K562 (cell line): ENCODE measurements around the gene KCNK4. TPM values are rescaled to one million over a fixed set of nuclear protein-coding genes. Genes with fewer than 3 reads are reported as not detected.
A peak's percentile ranks its signal among the peaks of the same experiment; 100 is the strongest.

Source experiments
- CEBPB ChIP-seq: fragments of 450-650 bp; IDR thresholded peaks from 2 replicates; pipeline ENCODE4 v1.6.1; 2016; ENCODE audit warnings: missing genetic modification characterization, missing compliant biosample characterization
- CREBBP ChIP-seq: IDR thresholded peaks from one replicate; pipeline ENCODE4 v1.6.1; 2012; ENCODE audit warnings: low read depth, mild to moderate bottlenecking, control low read depth, inconsistent platforms, low read length
- ELF2 ChIP-seq: fragments of 250-450 bp; sonication (Bioruptor Pico); IDR thresholded peaks from 2 replicates; pipeline ENCODE4 v1.5.0; 2021; ENCODE audit warnings: mild to moderate bottlenecking
- ETV1 ChIP-seq: fragments of 450-650 bp; conservative IDR thresholded peaks from 2 replicates; pipeline ENCODE4 v1.6.1; 2016; ENCODE audit warnings: missing genetic modification characterization, control low read depth, low read depth, missing compliant biosample characterization
- FOSL1 ChIP-seq: fragments of 200-800 bp; sonication (Bioruptor generic); conservative IDR thresholded peaks from 2 replicates; pipeline ENCODE4 v1.6.1; 2016; ENCODE audit warnings: missing genetic modification characterization, missing compliant biosample characterization
- FOXJ3 ChIP-seq: sonication (generic); formaldehyde crosslinking; IDR thresholded peaks from 2 replicates; pipeline ENCODE4 v1.4.0; 2020; ENCODE audit warnings: mild to moderate bottlenecking, missing genetic modification reagents
- GABPB1 ChIP-seq: sonication (generic); formaldehyde crosslinking; IDR thresholded peaks from 2 replicates; pipeline ENCODE4 v1.8.0; 2022; ENCODE audit warnings: mild to moderate bottlenecking, missing genetic modification reagents
- HMG20A ChIP-seq: fragments of 450-650 bp; formaldehyde crosslinking; conservative IDR thresholded peaks from 2 replicates; pipeline ENCODE4 v1.4.0; 2020; ENCODE audit warnings: mild to moderate bottlenecking, mixed read lengths
- JUN ChIP-seq, 2 experiments: sonication (generic) in 1 of 2; formaldehyde crosslinking in 1 of 2; IDR thresholded peaks; 2 replicates each; pipeline versions ENCODE4 v1.6.1 to v1.8.0; 2012 to 2022; ENCODE audit warnings: borderline replicate concordance in 2 of 2, mild to moderate bottlenecking in 2 of 2, improper control_type of control experiment in 1 of 2, low read depth in 1 of 2, low read length in 1 of 2, missing genetic modification reagents in 1 of 2
- JUNB ChIP-seq: fragments of 450-650 bp; formaldehyde crosslinking; conservative IDR thresholded peaks from 2 replicates; pipeline ENCODE4 v1.4.0; 2020; ENCODE audit warnings: mild to moderate bottlenecking
- MBD1 ChIP-seq: fragments of 250-450 bp; sonication (Bioruptor Pico); IDR thresholded peaks from 2 replicates; pipeline ENCODE4 v1.8.0; 2022; ENCODE audit warnings: inconsistent platforms
- MYNN ChIP-seq, 2 experiments: sonication (generic); formaldehyde crosslinking in 1 of 2; IDR thresholded peaks; 2 replicates each; pipeline versions ENCODE4 v1.5.0 to v1.6.1; 2016 to 2020; ENCODE audit warnings: antibody characterized with exemption in 1 of 2, missing genetic modification reagents in 1 of 2
- NCOA4 ChIP-seq: fragments of 450-650 bp; IDR thresholded peaks from 2 replicates; pipeline ENCODE4 v1.6.1; 2018; ENCODE audit warnings: mild to moderate bottlenecking; ENCODE audit not compliant: partially characterized antibody
- NFATC3 ChIP-seq: fragments of 450-650 bp; IDR thresholded peaks from 2 replicates; pipeline ENCODE4 v1.6.1; 2017; ENCODE audit warnings: mild to moderate bottlenecking
- NFIX ChIP-seq: fragments of 250-450 bp; sonication (Bioruptor Pico); IDR thresholded peaks from 2 replicates; pipeline ENCODE4 v1.4.0; 2020; ENCODE audit warnings: low read depth, mild to moderate bottlenecking, moderate library complexity
- POLR2B ChIP-seq: fragments of 450-650 bp; IDR thresholded peaks from 2 replicates; pipeline ENCODE4 v1.6.1; 2018; ENCODE audit warnings: low read depth; ENCODE audit not compliant: partially characterized antibody
- TEAD4 ChIP-seq, 2 experiments: sonication (generic) in 1 of 2; formaldehyde crosslinking in 1 of 2; IDR thresholded peaks; 2 replicates each; pipeline versions ENCODE4 v1.6.1 to v1.8.0; 2012 to 2022; ENCODE audit warnings: borderline replicate concordance in 1 of 2, inconsistent platforms in 1 of 2, low read length in 1 of 2, mild to moderate bottlenecking in 1 of 2, missing genetic modification reagents in 1 of 2
- U2AF2 ChIP-seq: fragments of 200-400 bp; formaldehyde crosslinking; optimal IDR thresholded peaks from 2 replicates; pipeline ENCODE3; 2017; ENCODE audit warnings: low read depth, mild to moderate bottlenecking, low read length
- ZNF311 ChIP-seq: fragments of 250-450 bp; sonication (Bioruptor Pico); IDR thresholded peaks from 2 replicates; pipeline ENCODE4 v1.4.0; 2020; ENCODE audit warnings: mild to moderate bottlenecking, moderate library complexity
- polyA plus RNA-seq, 8 experiments: library from polyadenylated mRNA; depleted of rRNA in 4 of 8; stranded (reverse) in 5 of 8; unstranded in 3 of 8; fragments of >200 nt; fragmentation: Nextera tagmentation in 2 of 8; fragmentation: Illumina TruSeq in 1 of 8; extraction: Ambion mirVana in 2 of 8; extraction: Trizol in 1 of 8; gene quantifications; 2 replicates each; pipeline versions ENCODE4 v1.2.1 to v1.2.3, GENCODE V29; 2011 to 2014; ENCODE audit warnings: inconsistent platforms in 1 of 8, missing spikeins in 1 of 8
- total RNA-seq, 7 experiments: library from RNA; depleted of rRNA in 6 of 7; stranded (reverse); fragments of >200 nt in 6 of 7; fragmentation: Illumina TruSeq in 2 of 7; extraction: Trizol in 2 of 7; gene quantifications; 2 replicates each; pipeline versions ENCODE4 v1.2.1 to v1.2.3, GENCODE V29; 2011 to 2021; ENCODE audit warnings: low replicate concordance in 1 of 7
- TF ChIP-seq, protein P1 (sequence below): sonication (generic); formaldehyde crosslinking; IDR thresholded peaks from 2 replicates; pipeline ENCODE4 v1.8.0; 2022; ENCODE audit warnings: mild to moderate bottlenecking, missing genetic modification reagents
- TF ChIP-seq, protein P2 (sequence below): fragments of 450-650 bp; formaldehyde crosslinking; IDR thresholded peaks from 2 replicates; pipeline ENCODE4 v1.4.0; 2022; ENCODE audit warnings: missing genetic modification characterization

KCNK4 gene
- total and polyA plus RNA-seq, 9 of the 15 experiments (the other 6 are each of a cell fraction or from before 2014, with no cell fraction given), result not detected

DNA sequence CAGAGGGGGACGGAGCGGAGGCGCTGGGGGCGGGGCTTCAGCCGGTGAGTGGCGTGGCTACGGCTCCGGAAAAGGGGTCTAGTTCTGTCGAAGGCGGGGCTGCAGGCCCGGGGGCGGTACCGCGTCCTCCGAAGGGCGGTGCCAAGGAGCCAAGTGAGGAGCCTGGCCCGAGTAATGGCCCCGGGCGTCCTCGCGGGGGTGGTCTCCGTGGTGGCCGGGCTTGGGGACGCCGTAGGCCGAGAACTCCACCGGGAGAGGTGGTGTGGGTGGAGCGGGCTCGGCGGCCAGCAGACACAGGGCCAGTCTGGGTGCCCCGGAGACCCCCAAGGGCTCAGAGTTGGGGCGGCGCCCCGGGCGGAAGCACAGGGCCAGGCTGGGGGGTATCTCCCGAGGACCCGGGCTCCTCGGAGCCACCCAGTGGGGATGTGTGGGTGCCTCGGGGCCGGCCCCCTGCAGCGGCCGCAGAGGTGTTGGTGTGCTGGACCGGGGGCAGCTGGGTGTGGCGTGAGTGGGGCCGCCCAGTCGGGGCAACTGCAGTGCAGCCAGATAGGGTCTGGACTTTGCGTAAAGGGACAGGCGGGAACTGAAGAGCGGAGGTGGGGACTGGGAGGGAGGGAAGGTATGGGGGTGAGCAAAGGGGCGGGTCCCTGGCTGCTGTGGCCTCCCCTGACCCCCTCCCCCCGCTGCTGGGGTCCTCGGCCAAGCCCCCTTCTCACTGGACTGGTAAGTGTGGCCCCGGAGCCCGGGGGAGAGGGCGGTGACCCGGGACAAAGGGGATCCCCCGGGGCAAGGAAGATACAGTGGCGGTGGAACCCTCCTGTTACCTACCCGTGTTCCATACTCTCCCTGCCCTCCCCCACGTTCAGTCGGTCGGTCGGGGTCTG is 49.4 kb upstream of the KCNK4 start (continued):
- TF ChIP-seq NFATC3 (no peak), MBD1 (no peak), FOSL1 (tag) (no peak; the same call in 1 of the 2 replicates), NFIX (CRISPR knock-in tag) (no peak), POLR2B (peak; percentile 64), U2AF2 (no peak), GABPB1 (CRISPR knock-in tag) (no peak), ELF2 (CRISPR knock-in tag) (0 out of 2 replicates have a peak, but pooled peaks have one; percentile 29), TEAD4 (IDR thresholded peaks at IDR 0.05; ENCODE audit: low read length) (peak; percentile 10; the same call in 1 of the 2 replicates), TEAD4 (CRISPR knock-in tag; IDR thresholded peaks at IDR 0.05; ENCODE audit: borderline replicate concordance) (no peak), FOXJ3 (CRISPR knock-in tag) (no peak), JUN (IDR thresholded peaks at IDR 0.05; ENCODE audit: borderline replicate concordance, low read depth, low read length) (no peak), JUN (CRISPR knock-in tag; IDR thresholded peaks at IDR 0.05; ENCODE audit: borderline replicate concordance) (no peak), HMG20A (no peak), ZNF311 (no peak), MYNN (IDR thresholded peaks at IDR 0.05) (0 out of 2 replicates have a peak, but pooled peaks have one; percentile 43), MYNN (CRISPR knock-in tag; IDR thresholded peaks at IDR 0.05) (no peak), CEBPB (tag) (no peak), NCOA4 (no peak), CREBBP (no peak), JUNB (CRISPR knock-in tag) (no peak), ETV1 (tag) (no peak; the same call in 1 of the 2 replicates)
- TF ChIP-seq, protein P1, sequence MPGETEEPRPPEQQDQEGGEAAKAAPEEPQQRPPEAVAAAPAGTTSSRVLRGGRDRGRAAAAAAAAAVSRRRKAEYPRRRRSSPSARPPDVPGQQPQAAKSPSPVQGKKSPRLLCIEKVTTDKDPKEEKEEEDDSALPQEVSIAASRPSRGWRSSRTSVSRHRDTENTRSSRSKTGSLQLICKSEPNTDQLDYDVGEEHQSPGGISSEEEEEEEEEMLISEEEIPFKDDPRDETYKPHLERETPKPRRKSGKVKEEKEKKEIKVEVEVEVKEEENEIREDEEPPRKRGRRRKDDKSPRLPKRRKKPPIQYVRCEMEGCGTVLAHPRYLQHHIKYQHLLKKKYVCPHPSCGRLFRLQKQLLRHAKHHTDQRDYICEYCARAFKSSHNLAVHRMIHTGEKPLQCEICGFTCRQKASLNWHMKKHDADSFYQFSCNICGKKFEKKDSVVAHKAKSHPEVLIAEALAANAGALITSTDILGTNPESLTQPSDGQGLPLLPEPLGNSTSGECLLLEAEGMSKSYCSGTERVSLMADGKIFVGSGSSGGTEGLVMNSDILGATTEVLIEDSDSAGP (CRISPR knock-in tag), result no peak
- TF ChIP-seq, protein P2, sequence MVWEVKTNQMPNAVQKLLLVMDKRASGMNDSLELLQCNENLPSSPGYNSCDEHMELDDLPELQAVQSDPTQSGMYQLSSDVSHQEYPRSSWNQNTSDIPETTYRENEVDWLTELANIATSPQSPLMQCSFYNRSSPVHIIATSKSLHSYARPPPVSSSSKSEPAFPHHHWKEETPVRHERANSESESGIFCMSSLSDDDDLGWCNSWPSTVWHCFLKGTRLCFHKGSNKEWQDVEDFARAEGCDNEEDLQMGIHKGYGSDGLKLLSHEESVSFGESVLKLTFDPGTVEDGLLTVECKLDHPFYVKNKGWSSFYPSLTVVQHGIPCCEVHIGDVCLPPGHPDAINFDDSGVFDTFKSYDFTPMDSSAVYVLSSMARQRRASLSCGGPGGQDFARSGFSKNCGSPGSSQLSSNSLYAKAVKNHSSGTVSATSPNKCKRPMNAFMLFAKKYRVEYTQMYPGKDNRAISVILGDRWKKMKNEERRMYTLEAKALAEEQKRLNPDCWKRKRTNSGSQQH, result no peak
